NCI-H2196 (cell line): ENCODE results near the gene TSPAN15.

Experiments used
- DNase-seq: peaks from one replicate; lab custom pipeline; 2025; ENCODE audit not compliant: unreplicated experiment; lab: John Stamatoyannopoulos, UW

Gene TSPAN15

DNA sequence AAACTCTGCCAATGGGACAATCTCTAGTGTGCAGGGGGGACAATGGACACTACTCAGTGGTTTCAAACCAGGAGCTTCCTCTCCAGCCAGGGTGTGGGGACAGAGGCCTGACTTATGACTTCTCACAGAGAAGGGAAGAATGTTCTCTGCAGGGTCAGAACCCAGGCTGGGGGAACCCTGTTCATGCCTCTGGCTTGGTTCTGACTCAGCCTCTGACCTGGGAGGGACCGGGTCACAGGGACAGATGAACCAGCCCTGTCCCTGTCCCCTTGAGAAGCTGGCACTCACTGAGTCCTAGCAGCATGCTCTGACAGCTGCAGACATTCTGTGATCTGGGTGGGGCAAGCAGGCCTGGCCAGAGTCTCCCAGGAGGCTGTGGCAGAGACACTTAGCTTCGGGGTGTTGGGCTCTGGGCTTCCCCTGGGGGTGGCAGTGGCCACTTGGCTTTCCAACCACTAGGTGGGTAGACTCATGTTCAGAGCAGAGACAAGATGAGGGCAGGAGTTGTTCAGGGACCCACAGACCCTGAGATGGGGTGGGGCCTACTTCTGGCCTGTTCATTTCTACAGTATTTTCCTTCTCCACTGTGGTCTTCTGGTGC lies 13.6 kb downstream of the TSPAN15 start:
- no peak for DNase-seq

DNA sequence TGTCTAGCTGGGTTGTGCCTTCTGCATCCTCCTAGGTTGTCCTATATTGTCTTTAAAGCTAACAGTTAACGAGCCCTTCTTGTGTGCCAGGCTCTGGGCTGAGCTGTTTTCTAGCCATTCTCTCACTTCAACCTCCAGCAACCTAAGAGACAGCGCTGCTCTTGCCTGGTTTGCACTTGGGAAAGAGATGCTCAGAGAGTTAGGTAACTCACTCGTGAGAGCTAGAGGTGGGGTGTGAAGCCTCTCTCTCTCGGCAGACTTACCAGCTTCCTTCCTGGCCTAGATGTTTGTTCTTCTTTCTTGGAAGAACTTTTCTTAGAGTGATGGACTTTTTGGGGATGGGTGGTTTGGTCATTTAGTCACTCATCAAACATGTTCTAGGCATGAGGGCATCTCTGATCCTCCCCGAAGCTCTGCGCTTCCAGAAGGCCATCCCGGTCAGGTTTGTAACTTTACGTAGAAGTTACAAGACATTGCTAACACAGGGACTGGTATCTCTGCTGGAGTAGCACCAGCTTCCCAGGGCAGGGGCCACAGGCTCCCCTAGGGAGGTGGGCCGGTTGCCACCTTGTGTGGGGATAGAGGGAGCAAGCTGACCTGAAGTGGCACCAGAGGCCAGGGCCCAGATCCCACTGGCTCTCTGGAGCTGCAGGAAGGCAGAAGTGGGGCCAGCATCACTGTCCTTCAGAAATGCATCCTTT lies 14.3 kb downstream of the TSPAN15 start:
- no peak for DNase-seq

DNA sequence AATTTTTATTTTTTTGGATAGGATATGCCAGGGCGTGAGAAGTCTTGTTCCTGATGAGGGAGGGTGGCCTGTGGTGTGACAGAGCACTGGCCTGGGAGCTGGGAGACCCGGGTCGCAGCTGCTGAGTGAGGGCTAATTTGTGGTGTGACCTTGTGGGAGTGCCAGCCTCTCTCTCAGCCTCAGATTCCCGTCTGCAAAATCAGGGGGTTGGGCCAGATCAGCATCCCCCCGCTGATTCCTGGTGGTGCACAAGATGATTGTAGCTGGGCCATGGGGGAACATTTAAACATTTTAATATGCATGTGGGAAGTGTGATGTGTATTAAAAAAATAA lies 14.9 kb downstream of the TSPAN15 start:
- no peak for DNase-seq

DNA sequence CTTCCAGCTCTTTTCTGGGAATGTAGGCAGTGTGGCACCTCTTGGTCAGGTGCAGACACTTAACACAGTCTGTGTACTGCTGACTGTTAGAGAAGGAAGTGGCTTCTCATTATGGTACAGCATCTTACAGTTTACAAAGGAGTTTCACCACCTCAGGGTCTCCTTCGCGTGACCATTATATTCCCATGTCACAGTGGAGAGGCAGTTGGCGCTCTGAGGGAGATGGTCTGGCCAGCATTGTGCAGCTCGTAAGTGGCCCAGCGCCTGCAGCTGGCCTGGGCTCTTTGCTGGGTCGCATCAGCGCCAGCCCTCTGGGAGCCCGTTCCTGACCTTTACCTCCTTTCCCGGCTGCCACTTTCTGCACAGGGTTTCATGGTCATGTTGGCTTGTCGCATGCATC lies 15.4 kb downstream of the TSPAN15 start:
- no peak for DNase-seq

DNA sequence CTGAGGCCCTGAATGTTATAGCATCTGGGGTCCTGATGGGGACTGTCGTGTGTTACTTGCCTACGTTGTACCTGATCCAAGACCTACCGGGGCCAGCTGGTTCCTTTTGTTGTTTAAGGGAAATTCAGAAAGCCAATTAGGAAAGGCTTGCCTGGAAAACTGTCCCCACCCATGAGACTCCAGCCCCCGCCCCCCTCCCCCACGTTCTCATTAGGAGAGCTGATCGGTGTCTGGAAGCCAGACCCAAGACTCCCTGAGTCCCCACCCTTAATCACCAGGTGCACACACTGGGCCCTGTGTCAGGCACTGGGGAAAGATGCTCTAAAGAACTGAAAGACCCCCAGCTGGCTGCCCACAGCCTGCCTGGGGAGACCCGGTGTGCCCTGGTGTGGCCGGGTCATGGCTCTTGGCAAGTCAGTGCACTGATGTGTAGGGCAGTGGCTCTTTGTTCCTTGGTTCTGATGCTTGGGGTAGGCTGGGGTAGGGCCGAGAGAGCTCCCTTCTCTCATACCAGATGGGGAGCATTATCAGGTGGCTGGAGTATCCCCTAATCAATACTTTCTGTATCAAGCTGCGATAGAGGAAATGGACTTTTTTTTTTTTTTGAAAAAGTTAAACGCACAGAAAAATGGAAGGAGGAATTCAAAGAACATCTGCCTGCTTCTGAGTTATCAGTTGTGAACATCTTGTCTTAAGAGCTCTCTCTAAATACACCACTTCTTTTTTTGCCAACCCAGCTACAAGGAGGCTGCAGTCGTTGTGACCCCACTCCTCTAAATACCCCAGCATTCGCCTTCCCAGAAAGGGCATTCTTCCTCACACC lies 16.9 kb downstream of the TSPAN15 start:
- DNase-seq, result no peak

DNA sequence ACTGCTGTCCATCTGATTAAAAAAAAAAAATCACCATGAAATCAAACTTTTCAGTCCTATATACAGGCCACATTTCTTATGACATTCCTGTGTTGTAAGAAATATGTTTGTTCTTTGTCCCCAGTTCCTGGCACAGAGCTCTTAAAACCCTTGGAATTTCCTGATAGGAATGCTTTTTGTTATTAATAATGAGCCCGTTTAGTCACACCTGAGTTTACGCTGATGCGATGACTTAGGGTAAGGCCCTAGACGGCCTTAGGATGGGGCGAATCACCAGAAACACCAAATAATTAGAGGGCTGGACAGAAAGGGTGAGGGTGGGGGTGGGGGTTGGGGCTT lies 17.5 kb downstream of the TSPAN15 start:
- DNase-seq, result no peak

DNA sequence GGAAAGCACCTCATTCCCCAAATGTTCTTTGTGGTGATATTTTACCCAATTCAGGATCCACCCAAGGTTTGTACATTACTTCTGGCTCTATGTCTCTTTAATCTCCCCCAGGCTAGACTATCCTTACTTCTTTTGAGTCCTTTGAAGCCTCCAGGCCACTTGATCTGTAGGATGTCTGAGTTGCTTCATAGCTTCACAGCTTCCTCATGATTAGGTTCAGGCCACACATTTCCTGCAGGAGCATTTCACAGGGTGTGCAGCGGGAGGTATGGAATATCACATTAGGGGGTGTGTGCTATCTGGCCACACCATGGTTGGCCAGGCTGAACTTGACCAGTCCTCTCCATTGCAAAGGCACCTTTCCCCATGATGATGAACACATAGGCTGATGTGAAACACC lies 18.7 kb downstream of the TSPAN15 start:
- no peak for DNase-seq

DNA sequence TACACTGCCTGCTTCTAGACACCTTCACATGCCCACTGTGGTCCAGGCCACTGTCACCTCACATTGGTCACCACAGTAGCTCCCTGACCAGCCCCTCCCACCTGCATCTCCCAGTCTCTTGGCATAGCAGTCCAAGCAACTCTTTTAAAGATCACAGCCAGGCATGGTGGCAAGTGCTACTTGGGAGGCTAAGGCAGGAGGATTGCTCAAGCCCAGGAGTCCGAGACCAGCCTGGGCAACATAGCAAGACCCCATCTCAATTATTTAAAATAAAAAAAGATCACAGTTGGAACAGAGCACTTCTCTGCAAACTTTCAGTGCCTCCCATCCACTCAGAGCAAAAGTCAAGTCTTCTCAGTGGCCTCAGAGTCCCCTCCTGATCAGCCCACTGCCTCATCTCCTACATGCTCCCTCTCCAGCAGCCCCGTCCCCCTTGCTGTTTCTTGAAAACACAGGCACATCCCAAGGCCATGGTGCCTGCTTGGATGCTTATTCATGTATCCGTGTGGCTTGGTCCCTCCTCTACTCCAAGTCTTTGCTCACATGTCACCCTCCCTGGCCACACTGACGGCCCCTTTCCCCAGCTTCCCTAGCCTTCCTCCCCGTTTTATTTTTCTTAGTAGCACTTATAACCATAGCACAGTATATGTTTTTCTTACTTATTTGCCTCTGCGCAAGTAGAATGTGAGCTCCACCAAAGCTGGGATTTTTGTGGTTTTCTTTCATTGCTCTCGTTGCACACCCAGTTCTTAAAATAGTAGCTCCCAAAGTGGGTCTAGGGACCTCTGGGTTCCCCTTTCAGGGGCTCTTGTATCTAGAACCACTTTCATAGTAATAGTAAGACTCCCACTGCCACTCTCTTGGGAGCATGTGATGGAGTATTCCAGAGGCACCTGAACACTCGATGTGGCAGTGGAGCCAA lies 19.5 kb downstream of the TSPAN15 start:
- DNase-seq, result no peak

DNA sequence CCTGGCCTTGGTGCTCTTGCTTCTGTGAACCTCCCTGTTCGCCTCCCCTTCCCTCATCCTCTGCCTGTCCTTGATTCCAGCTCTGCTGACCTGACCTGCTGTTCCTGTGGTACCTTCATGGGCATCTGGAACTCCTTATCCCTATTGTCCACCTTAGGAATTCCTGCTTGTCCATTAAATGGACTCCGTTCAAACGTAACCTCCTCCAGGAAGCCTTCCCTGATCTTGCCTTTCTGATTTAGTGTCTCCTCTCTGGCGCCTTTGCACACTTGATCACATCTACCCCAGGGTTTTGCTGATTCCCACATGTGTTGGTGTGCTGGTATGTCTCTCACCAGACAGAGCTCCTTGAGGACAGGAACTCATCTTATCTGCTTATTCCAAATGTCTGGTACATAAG lies 20.9 kb downstream of the TSPAN15 start:
- DNase-seq, result no peak

DNA sequence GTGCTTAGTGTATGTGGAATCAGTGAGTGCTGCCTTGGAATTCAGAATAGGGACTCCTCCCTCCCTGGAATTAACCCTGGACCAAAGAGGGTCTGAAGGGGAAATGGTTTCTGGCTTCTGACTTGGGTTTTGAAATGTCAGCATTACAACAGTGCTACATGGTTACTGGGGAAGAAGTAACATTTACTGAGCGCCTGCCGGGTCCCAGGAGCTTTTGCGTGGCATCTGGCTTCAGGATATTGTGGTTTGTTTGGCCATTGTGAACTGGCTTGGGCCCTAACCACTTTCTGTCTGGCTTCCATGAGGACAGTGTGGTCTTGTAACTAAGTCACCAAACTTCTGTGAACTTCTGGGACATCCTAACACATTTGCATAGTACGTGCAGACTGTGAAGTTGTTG lies 21.3 kb downstream of the TSPAN15 start:
- DNase-seq, result no peak

DNA sequence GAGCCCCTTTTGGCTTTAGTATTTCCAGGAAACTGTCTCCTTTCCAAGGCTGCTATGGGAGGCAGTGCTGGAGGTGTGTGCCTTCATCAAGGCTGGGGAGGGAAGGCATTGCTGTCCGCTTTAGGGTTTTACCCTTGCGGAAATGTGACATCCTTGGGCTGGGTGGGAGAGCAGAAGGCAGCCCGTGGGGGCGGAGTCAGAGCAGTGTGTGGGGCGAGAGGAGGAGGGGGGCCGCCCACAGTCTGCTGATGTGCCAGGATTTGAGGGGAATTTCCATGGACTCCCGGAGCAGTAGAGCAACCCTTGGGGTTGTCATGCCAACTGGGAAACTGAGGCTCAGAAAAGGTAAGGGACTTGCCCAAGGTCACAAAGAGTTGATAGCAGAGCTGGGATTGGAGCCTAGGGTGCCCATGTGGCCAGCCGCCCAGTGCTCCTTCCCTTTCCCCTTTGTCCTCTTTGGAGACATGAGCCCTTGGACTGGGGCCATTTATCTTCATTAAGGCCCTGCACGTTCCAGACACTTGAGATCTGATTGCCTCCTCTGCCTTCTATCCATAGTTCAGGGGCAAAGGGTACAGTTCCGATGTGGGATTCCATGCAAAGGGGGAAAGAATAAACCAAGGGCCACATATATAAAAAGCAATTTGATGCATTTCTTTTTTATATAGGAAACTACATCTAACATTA lies 22.2 kb downstream of the TSPAN15 start:
- DNase-seq, result no peak

DNA sequence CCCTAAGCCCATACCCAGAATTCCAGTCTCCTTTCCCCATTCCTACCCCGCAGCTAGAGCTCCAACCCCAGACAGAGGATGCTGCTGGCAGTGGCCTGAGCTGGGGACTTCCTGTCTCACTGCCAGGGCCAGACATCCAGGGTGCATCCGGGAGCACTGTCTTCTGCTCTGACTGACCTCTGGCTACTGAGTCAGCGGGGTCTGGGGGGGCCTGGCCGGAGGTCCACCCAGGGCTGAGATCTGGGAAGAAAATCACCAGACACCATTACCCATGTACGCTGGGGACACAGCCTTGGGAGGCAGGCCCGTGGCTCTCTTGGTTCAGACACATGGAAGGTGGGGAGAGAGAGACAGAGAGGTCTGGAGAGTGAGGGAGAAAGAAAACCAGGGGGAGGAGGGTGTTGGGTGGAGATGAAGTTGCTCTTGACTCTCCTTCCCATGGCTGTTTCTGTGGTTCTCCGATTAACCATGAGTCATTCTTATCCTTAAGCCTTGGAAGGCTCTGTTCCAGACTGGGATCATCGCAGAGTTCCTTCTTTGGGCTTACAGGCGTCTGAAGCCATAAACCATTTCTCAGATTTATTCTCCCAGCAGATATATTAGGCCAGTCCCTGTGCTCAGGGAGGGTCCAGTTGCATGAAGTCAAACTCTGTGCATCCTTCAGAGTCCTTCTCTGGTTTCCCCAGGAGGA lies 23.6 kb downstream of the TSPAN15 start:
- no peak for DNase-seq

DNA sequence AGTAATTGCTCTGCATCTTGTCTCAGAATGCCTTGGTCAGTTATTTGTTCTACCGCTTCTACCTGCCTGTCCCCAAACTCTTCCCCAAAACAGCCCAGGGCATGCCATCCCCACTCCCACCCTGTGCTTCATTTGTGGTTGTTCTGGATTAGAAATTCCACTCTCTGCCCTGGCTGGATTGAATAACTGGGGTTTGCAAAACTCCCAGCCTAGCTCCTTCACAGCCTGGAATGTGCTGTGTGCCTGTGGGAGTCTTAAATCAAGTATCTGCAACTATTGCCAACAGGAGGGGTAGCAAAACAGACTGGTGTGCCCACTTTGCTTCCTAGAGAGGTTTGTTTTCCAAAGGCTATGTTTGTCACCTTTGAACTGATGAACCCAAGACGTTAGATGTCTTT lies 24.2 kb downstream of the TSPAN15 start:
- no peak for DNase-seq

DNA sequence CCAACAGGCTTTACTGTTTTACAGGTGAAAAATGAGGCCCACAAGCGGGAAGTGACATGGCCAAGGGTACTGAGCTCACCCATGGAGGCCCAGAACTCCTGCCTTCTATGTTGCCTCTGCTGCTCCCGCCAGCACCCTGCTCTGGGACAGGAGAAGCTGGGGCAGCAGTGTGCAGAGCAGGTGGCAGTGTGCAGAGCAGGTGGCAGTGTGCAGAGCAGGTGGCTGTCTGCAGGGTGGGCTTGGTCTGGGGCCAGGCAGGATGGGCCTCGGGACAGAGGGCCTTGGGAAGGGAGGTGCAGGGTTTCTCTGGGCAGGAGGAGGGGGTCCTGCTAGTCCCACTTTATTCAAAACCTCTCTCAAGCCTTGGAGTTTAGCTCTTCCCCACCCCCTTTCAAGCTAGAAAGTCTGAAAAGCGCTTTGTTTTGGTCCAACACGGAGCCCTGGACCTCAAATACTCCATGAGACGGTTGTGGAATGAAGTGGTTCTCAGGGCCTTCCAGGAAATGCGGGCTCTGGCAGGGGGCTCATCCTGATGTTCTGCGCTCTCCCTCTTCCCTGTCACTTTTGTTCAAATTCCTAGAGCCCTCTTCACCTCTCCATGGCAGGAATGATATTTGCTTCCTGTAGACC lies 26.8 kb downstream of the TSPAN15 start:
- no peak for DNase-seq

DNA sequence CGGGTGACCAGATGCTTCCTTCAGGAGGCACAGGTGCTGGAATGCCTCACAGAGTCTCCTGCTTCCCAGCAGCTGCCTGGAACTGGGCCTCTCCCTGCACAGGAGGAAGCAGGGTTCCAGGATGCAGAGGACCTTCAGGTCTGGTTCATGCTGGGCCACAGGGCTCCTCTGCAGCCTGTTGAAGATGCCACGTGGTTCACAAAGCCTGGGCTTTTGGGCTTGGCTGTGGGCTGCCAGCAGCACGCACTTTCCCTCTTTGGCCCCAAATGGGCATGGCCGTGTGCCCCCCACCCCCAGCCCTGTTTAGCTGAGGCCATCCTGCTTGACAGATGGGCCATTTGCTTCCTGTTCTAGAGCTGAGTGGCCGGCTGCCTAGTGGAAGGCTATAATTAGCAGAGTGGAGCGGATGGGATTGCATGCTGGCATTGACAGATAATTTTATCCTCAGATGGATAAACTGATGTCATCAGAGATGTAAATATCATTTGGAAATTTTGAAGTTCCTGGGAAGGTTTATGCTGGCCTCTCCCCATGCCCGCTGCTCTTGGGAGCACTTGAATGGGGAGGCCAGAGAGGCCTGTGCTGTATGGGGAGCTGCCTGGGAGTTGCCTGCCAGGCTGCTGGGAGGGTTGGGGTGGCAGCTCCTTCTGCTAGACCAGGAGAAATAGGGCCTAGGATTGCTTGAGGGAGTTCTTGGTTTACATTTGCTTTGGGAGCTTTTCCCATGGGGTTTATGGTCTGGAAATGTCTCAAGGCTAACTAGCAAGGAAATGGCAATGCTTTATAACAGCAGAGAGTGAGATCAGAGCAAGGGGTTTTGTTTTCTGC lies 28.2 kb downstream of the TSPAN15 start:
- no peak for DNase-seq

DNA sequence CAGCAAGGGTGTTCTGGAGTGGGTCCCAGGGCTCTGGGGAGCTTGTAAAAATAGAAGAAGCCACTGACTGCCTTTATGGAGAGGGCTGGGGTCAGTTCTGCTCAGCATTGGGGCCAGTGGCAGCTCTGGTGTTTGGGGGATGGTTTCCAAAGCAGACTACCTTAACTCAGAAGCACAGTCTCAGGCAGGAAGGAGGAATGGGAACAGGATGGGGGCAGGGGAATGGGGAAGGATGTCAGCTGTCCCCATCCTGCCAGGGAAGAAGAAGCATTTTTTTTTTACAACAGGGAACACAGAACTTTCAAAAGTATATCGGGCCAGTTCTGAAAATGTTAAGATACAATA lies 28.8 kb downstream of the TSPAN15 start:
- no peak for DNase-seq

DNA sequence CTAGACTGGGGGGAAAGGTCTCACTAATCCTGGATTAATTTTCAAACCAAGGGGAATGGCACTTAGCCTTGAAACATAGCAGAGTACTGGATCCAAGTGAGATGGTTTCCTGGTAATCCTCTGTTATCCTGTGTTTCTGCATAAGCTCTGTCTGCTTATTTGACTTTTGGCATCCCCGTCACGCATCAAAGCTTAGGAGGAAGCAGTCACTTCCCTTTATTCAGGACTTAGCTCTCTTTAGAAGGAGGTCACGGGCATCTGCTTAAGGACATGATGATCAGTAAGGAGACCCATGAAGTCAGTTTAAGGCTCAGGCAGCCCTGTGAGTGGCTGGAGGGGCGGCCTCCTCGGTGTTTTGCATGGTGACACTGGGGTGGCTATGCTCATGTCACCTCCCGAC lies 30.0 kb downstream of the TSPAN15 start:
- no peak for DNase-seq

DNA sequence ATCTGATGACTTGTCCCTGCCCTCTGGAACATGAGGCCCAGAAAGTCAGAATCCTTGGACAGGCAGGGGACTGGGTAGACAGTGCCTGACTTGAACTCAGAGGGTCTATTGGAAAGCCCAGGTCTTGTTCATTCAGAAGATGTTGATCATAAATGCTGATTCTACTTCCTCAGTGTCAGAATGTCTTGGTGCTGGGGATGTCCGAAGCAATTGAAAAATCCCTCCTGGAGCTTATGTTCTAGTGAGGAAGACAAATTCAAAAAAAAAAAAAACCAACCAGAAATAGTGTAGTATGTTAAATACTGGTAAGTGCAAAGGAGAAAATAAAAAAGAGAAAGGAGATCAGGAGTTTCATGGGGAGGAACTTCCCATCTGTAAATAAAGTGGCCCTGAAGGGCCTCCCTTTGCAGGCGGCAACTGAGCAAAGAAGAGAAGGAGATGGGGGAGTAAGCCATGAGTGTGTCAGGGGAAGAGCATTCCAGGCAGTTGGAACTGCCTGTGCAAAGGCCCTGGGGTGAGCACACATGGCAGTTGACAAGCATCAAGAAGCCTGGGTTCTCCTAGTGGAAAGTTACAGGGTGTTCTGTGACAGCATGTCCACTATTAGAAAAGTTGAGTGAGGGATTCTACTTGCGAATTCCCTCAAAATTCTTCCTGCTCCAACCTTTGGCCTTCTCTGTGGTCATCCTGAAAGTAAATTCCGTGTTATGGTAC lies 30.7 kb downstream of the TSPAN15 start:
- DNase-seq, result no peak
